Glutamatergic neuron (in vitro differentiated cells): ENCODE data around the gene RAB29. TPM values are rescaled to one million over a fixed set of nuclear protein-coding genes. Genes with fewer than 3 reads are reported as not detected.

ENCODE experiments used
- DNase-seq: peaks from one replicate; pipeline ENCODE4 v3.0.0; 2022
- H3K27ac Mint-ChIP-seq: one replicate; pipeline ENCODE4 v1.8.0; 2020; ENCODE audit warnings: mild to moderate bottlenecking, mixed read lengths, inconsistent platforms; ENCODE audit not compliant: unreplicated experiment
- H3K27me3 Mint-ChIP-seq: one replicate; pipeline ENCODE4 v1.8.0; 2020; ENCODE audit warnings: mild to moderate bottlenecking, moderate library complexity, mixed read lengths, inconsistent platforms; ENCODE audit not compliant: unreplicated experiment
- H3K36me3 Mint-ChIP-seq: one replicate; pipeline ENCODE4 v1.8.0; 2020; ENCODE audit warnings: mild to moderate bottlenecking, mixed read lengths, inconsistent platforms; ENCODE audit not compliant: unreplicated experiment
- H3K4me1 Mint-ChIP-seq: one replicate; pipeline ENCODE4 v1.8.0; 2020; ENCODE audit warnings: mild to moderate bottlenecking, low read depth, mixed read lengths, inconsistent platforms; ENCODE audit not compliant: unreplicated experiment
- H3K4me3 Mint-ChIP-seq: one replicate; pipeline ENCODE4 v1.8.0; 2020; ENCODE audit warnings: mild to moderate bottlenecking, mixed read lengths, inconsistent platforms; ENCODE audit not compliant: unreplicated experiment
- H3K9me3 Mint-ChIP-seq: one replicate; pipeline ENCODE4 v1.8.0; 2020; ENCODE audit warnings: mild to moderate bottlenecking, moderate library complexity, mixed read lengths, inconsistent platforms; ENCODE audit not compliant: unreplicated experiment
- total RNA-seq: library from RNA; stranded (reverse); fragmentation: NEBNext Ultra II Directional; extraction: Animal tissue kit (Norgen Biotek cat#: 25700); gene quantifications from one replicate; pipeline ENCODE4 v1.2.1, GENCODE V29; 2021; ENCODE audit not compliant: unreplicated experiment
- TF ChIP-seq, protein P1 (sequence below): fragments of 200-600 bp; sonication (generic); IDR thresholded peaks from one replicate; pipeline ENCODE4 v1.5.0; 2021; ENCODE audit not compliant: partially characterized antibody, unreplicated experiment

The RAB29 gene
- total RNA-seq, 1 donor from 2014 or later, result 1.7 TPM

- Mint-ChIP-seq H3K4me1 (peaks cover 4% of the 10 kb centered on the region), H3K9me3 (no peaks in the 10 kb centered on the region), H3K27me3 (no peaks in the 10 kb centered on the region), H3K4me3 (no peak overlapping the region), H3K36me3 (no peaks in the 10 kb centered on the region), H3K27ac (no peak overlapping the region)
- DNase-seq, result no peak
- TF ChIP-seq, protein P1, sequence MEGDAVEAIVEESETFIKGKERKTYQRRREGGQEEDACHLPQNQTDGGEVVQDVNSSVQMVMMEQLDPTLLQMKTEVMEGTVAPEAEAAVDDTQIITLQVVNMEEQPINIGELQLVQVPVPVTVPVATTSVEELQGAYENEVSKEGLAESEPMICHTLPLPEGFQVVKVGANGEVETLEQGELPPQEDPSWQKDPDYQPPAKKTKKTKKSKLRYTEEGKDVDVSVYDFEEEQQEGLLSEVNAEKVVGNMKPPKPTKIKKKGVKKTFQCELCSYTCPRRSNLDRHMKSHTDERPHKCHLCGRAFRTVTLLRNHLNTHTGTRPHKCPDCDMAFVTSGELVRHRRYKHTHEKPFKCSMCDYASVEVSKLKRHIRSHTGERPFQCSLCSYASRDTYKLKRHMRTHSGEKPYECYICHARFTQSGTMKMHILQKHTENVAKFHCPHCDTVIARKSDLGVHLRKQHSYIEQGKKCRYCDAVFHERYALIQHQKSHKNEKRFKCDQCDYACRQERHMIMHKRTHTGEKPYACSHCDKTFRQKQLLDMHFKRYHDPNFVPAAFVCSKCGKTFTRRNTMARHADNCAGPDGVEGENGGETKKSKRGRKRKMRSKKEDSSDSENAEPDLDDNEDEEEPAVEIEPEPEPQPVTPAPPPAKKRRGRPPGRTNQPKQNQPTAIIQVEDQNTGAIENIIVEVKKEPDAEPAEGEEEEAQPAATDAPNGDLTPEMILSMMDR, result no peak
These were observed 56.3 kb downstream of the RAB29 start for GRCh38 chr1:205719015-205719414.

Other genes starting within 250 kb of the RAB29 start
- gene ELK4, start 143.5 kb downstream of the RAB29 start, total RNA-seq, result 20.0 TPM
- gene SLC45A3, start 95.0 kb downstream of the RAB29 start, total RNA-seq, result 3.7 TPM
- gene NUCKS1, start 25.3 kb downstream of the RAB29 start, total RNA-seq, result 124 TPM
- gene SLC41A1, start 37.7 kb upstream of the RAB29 start, total RNA-seq, result 6.2 TPM
- not detected for gene PM20D1, start 74.7 kb upstream of the RAB29 start, total RNA-seq
- not detected for gene SLC26A9, start 168.0 kb upstream of the RAB29 start, total RNA-seq
- gene RAB7B, start 227.9 kb upstream of the RAB29 start, total RNA-seq, result not detected
- not detected for gene CTSE, start 248.4 kb upstream of the RAB29 start, total RNA-seq